GM19025 (cell line): ENCODE measurements around the gene RIPOR2.

ENCODE experiments used
- ATAC-seq: cut with Tn5 transposase; IDR thresholded peaks from one replicate; pipeline ENCODE4 v1.9.1; 2021; ENCODE audit warnings: mild to moderate bottlenecking, low read depth, moderate library complexity; ENCODE audit not compliant: unreplicated experiment

RIPOR2 gene

DNA sequence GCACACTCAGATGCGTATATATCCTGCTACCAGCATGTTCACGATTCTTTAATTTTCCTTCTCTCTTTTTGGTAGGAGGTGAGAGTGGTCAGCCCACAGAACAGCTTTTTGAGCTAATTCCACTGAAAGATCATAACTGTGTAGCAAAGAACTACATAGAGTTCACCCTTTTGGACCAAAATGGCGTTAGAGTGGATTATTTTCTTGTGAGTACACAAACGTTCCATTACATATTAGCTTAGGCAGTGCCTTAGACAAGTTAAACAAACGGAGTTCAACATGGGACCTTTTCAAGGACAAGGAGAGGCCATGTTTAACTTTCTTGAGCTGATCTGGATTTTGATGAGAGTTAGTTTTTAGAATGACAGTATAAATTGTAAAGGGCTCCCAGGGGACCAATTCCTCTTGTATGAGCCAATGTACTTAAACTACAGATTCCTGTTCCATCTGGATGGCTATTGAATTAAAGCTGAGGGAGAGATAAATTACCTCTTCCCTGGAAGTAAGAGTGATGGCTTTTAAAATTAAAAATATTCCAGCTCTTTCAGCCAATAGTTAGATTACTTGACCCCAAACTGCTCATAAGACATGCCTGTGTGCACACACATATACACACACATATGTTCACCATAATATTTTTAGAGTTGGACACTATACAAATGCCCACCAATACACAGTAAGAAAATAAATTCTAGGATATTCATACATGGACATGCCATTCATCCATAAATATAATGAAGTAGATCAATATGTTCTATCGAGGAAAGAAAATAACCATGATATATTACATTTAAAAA is 111.4 kb downstream of the RIPOR2 start:
- no peak for ATAC-seq

DNA sequence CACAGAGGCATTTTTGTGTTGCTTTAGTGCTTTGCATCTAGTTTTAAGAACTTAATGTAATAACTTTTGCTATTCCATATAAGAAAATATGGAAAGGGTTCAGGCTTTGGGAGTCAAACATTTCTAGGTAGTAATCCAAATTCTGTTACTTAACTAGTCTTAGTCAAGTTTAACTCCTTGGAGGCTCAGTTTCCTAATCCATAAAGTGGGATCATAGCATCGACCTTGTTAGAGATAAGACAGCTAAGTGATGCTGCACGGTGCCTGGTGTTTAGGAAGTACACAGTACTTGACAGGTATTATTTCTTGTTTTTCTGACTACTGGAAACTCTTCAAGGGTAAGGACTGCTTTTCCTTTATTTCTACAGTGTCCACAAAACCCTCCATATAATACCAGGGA is 112.6 kb downstream of the RIPOR2 start:
- ATAC-seq = no peak

DNA sequence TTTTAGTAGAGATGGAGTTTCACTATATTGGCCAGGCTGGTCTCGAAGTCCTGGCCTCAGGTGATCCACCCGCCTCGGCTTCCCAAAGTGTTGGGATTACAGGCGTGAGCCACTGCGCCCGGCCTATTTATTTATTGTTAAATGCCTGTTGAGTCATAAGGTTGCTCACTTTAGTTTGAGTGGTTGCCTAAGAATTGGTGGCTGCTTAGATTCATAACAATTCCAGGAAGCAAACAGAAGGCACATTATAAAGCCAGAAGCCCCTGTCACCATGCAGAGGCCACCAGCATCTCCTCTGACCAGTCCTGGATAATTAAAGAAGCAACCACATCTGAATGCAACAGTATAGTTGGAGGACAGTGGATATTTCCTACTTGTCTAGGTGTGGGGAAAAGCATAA is 113.1 kb downstream of the RIPOR2 start:
- no peak for ATAC-seq

DNA sequence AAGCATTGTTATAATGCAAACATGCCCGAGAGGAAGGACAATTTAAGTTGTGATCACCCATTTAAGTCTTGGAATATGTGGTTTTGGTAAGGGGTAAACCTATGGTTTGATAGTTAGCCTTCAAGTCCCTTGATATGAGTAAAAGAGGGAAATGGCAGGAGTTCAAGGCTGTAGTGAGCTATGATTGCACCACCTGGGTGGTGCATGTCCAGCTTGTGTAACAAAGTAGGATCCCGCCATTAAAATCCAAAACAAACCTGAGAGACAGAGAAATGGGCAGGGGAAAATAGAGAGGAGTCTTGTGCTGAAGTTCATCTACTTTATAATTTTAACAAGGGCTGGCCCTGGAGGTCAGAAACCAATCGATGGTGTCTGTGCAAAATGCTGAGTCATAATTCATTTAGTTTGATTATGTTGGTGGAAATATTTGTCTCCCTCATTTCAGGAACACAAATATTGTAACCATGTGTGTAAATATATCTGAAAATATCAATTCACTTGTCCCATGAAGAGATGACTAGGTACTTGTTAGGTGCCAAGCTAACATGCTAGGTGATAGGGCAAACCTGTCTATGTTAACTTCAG is 113.8 kb downstream of the RIPOR2 start:
- ATAC-seq = no peak

DNA sequence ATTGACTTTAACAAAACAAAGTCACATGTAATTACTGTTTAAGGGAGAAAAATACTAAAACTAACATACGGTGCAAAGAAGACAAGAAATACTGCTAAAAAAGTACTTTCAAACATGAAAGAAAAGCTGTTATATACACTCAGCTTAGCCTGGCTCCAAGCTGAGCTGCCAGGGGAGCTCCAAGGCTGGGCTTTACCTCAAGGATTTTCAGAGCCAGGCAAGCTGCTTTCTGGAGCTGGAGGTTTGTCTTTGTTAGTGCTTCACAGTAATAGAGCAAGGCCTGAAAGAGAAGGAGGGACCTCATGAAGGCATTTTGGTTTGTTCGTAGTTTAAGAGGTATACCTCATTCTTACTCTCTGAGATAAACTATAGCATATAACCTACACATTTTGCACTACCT is 117.4 kb downstream of the RIPOR2 start:
- ATAC-seq = no peak

DNA sequence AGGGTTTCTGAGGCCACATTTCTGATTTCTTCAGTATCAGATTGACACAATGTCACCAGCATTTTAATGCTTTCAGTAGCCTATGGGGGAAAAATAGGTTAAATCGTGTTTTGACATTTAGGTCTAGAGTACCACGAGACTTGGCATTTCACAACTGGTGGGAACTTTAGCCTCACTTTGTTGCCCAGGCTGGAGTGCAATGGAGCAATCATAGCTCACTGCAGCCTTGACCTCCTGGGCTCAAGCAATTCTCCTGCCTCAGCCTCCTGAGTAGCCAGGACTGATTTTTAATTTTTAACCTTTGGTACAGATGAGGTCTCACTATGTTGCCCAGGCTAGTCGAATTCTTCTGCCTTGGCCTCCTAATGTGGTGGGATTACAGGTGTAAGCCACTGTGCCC is 126.0 kb downstream of the RIPOR2 start:
- ATAC-seq = no peak

DNA sequence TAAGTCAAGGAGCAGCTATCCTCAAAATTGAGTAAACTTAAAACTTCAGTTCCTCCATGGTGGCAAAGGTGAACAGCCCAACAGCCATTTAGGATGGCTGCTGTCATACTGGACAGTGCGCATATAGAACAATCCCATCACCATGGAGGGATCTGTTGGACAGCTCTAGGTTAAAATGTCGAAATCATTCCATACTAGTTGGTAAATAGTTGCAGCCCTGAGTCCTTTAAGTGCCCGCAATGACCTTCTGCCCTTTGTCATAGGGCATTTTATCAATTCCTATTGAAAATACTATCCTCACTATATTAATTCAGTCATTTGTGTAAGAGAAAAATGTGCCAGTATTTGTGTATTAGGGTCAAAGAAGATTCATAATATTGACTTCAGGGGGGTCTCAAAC is 128.2 kb downstream of the RIPOR2 start:
- ATAC-seq = no peak

DNA sequence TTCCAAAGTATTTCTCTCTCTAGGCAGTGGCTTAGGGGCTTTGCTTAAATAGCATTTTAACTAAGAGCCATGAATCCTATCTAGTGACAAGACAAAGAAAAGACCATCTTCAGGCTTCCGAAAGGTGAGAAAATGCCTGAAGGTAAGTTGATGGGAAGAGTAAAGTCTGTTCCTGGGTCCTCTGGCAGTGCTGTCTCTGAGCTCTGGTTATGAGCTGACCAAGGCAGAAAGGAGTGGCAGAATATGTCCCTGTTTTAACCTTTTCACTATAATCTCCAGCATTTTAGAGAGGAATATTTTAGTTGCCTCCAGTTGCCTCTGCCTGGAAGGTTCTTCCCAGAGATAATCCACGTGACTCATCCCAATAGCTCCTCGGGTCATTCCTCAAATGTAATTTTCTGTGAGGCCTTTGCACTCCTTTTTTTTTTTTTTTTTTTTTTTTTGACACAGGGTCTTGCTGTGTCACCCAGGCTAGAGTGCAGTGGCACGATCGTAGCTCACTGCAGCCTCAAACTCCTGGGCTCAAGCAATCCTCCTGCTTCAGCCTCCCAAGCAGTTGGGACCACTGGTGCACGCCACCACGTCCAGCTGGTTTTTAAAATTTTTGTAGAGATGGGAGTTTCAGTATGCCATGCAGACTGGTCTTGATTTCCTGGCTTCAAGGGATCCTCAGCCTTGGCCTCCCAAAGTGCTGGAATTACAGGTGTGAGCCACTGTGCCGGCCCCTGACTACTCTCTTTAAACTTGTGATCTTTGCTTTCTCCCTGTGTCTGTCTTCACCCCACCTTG is 133.3 kb downstream of the RIPOR2 start:
- ATAC-seq = no peak

DNA sequence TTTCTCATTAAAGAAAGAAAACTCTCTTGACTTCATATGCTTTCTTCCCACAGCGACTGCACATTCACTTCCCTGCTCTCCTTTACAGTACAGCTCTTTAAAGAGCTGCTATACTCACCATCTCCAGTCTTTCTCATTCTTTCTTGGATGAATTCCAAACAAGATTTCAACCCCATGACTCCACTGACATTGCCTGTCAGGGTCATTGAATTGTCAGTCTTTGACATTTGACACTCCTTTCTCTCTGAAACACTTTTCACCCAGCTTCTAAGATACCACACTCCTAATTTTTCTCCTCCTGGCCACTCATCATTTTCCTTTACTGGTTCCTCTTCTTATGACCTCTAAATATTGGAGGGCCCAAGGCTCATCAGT is 136.2 kb downstream of the RIPOR2 start:
- no peak for ATAC-seq

DNA sequence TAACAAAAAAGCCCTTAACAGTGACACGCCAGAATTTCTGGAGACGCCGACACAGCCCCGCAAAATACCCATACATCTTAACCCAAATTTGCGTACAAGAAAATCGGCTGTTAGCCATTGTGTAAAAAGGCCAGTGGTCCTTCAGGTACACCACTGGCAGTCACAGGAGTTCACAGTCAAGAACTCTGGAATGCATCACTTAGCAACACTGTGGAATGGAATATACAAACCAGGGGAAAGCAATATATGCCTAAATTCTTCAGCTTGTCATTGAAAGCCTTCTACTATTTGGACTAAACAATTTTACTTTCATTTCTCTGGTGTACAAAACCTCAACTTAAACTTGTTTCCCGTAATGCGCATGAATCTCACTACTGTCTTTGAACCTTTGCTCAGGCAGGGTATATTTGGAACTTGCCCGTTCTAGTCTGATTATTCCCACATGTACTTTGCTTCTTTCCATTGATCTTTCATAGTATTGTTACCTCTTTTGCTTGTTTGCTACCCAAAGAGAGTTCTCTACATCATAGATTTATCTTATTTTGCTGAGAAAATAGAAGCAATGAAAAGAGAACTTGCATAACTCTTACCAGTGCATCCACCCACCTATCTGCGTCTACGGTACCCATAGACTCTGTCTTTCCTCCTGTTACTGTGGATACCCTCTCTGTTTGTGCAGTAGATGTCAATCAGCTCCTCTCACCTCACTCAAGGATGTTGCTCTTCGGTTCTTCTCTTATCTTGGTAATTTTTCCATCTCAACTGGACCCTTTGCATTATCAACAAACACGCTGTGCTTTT is 136.8 kb downstream of the RIPOR2 start, which contains the start of gene ARMH2:
Gene ARMH2 (minus strand): TSS at position 178 of the 801 bp plus-strand sequence. CDS start 60 bp downstream, at position 118.
- no peak for ATAC-seq

DNA sequence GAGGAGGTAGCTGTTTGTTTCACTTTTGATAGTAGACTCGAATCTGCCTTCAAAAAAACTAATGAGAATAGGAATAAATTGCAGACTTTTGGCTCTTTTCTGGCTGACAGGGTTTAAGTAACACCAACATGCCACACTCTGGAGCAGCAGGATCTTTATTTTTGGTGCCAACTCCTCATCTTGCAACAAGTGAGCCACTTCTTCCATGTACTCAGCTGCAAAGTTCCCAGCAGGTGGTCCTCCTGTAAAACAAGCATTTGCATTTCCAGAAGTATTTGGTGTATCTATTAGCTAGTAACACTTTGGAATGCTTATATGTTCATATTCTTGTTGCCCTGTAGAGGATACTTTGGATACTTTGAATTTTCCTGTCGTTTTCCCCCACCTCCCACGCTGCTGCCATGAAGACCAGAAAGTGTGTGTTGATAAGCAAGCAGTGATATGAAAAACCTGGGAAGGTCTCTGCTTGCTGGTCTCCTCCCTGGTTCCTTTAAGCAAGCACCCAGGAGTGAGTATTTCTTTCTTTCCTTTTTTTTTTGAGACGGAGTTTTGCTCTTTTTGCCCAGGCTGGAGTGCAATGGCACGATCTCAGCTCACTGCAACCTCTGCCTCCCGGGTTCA is 138.1 kb downstream of the RIPOR2 start:
- ATAC-seq = no peak

DNA sequence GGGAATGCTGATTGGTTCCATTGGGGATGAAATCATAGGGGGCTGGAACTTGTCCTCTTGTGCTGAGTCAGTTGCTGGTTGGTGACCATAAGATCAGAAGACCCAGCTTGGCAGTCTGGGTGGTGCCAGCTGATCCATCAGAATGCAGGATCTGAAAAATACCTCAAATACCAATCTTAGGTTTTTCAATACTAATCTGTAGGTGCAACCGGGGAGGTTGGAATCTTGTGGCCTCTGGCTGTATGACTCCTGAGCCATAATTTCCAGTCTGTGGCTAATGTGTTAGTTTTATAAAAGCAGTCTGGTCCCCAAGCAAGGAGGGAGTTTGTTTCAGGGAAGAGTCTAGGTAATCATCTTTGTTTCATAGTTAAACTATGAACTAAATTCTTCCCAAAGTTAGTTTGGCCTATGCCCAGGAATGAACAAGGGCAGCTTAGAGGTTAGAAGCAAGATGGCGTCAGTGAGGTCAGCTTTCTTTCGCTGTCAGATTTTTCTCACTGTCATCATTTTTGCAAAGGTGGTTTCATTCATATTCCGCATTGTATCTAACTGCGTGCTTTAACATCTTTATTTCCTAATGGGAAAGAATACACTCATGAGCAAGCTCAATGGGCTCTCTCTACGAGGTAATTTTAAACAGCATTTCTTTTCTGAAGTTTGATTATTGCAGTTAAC is 139.0 kb downstream of the RIPOR2 start:
- no peak for ATAC-seq

DNA sequence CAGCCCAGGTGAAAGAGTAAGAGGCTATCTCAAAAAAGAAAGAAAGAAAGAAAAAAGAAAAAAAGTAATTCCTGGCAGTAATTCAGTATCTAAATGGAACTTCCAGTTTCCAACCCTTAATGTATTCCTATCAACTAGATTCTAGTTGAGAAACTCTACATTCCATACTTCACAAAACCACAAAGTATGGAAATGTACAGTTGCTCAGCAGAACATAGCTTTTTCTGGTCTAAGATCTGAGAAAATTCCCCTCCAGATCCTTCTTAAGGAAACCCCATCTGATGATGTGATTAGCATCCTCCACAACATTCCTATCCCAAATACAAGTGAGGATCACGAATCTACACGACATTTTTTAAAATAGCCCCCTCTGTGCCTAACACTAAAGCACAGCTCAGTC is 140.7 kb downstream of the RIPOR2 start:
- no peak for ATAC-seq

DNA sequence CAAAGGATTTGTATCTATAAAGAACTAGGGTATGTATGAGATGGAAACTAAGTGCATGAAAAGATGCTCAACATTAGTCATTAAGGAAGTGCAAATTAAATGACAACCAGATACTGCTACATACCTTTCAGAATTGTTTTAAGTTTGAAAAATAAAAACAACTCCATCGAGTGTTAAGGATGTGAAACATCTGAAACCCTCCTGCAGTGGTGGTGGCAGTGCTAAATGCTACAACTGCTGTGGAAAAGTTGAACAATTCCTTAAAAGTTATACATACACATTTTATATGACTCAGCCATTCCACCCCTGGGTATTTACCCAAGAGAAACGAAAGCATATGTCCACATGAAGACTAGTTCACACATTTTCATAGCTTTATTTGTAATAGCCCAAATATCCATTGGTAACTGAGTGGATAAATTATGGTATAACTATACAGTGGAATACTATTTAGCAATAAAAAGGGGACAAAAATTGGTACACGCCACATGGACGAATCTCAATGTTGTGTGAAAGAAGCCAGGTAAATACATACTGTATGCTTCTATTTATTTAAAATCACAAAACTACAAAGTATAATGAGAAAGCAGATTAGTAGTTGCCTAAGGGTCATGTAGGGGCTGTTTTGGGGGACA is 147.6 kb downstream of the RIPOR2 start:
- ATAC-seq = no peak

DNA sequence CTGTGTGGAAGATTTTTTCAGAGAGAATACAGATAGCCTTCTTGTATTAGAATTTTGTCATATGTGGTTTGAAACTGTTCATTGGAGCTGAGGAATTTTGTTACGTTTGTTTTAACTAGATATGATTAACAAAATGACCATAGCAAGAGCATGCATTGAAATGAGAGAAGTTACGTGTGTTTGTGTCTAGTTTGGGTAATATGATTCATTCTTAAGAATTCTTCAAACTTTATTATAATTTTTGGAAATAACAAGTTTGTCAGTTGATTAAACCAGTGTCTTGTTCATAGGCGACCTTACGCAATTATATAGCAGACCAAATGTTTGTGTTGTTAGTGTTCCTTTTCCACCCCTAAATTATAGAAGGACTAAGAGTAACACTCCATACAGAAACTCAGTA is 155.6 kb downstream of the RIPOR2 start:
- no peak for ATAC-seq

DNA sequence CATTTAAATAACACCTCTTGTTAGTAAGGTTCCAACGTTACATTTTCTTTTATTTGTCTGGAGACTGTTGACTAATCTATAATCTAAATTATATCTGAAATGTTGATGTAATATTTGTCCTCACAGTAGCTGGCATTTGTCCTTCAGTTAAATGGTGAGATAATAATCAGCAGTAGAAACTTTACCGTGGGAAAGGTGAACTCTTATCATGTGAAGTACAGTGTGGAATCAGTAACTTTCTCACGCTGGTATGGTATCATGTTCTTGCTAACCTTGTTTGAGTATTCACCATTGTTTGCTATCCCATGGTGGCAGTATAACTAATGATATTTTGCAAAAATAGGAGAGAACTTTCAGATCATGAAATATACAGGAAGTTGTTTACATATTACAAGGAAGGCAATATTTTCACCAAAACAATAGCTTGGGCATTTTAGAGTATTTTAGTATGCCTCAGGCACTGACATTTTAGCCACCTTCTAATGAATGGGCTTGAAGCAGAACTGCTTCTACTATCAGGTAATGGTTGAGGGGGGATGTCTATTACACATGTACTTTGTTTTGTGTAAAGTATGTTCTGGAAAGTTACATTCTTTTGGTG is 156.2 kb downstream of the RIPOR2 start:
- no peak for ATAC-seq

DNA sequence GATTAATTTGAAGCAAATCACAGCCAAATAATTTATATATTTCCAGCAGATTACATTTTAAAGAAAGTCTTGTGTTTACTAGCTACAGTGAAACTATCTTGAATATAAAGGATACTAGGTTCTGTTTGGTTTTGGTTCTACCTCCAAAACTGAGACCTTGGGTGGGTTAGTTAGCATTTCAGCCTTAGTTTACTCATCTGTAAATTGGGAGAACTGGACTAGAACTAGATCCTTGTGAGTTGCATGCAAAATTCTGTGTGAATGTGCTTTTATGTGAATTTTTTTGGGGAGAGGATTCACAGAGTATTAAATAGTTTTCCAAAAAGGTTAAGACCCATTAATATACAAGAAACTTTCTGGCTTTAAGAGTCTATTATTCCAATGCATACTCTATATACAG is 156.9 kb downstream of the RIPOR2 start:
- no peak for ATAC-seq

DNA sequence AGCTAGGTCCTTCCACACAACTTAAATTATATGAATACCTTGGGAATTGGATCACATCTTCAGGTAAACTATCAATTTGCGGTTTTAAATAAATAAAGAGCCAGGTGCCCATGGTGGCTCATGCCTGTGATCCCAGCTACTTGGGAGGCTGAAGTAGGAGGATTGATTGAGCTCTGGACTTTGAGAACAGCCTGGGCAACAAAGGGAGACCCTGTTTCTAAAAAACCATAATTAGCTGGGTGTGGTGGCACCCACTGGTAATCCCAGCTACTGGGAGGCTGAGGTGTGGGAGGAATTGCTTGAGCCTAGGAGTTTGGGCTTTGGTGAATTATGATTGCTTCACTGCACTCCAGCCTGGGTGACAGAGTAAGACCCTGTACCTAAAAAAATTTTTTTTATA is 157.6 kb downstream of the RIPOR2 start:
- ATAC-seq = no peak

DNA sequence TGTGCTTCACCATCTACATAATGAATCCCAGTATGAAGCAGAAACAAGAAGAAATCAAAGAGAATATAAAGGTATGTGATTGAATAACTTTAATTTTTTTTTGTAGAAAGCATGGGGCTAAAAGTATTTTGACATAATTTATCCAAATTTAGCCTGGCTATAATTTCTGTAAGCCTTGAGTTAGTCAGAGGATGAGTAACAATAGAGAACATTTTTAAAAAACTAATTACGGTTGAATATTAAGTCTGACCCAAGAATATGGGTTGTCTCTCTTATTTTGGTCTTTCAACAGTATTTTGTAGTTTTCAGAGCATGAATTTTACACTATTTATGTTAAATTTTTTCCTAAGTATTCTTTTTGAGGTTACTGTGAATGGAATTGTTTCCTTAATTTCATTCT is 158.5 kb downstream of the RIPOR2 start:
- ATAC-seq = no peak
